ENCODE measurements around the gene MIS18BP1. TPM values are rescaled to one million over a fixed set of nuclear protein-coding genes. Genes with fewer than 3 reads are reported as not detected.

The MIS18BP1 gene
- total RNA-seq, 1 donor from 2014 or later = 52.9 TPM

Small RNAs within 50 kb of the gene (small RNA-seq; reads per million reads assigned to genes)
- gene RNU6-552P (ENCODE audit: low replicate concordance) = not detected

Other genes with a start within 250 kb of the MIS18BP1 start
- 67.8 TPM for gene PRPF39, start 169.1 kb downstream of the MIS18BP1 start, total RNA-seq
- 40.6 TPM for gene FKBP3, start 118.7 kb downstream of the MIS18BP1 start, total RNA-seq
- 12.9 TPM for gene FANCM, start 117.3 kb downstream of the MIS18BP1 start, total RNA-seq